ENCODE measurements around the gene NSD1.
A peak's percentile ranks its signal among the peaks of the same experiment; 100 is the strongest.
"Not testable (repeated sequence)": the region's sequence is repeated elsewhere in the genome, so short reads cannot be mapped to it uniquely, and the experiment has no call there.

Gene NSD1

DNA sequence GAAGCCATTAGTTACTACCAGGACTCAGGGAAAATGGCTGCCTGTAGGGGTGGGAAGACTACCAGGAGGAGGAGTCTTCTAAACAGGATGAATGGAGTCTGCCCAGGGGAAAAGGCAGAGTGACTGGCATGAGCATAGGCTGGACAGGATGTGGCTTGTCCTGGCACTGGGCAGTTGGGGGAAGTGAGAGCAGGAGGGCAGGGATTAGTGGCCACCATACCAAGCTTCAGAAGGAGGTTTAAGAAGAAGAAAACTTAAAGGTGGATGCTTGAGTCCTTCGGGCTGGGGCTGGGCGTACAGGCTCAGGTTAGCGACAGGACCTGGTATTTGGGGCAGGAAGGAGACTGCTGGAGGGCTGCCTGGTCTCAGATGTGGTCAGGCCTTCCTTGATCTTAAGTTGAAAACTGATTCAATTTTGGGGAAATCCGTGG, 5.0 kb upstream of the NSD1 start:
- DNase-seq (ENCODE audit: low read depth) = no peak

DNA sequence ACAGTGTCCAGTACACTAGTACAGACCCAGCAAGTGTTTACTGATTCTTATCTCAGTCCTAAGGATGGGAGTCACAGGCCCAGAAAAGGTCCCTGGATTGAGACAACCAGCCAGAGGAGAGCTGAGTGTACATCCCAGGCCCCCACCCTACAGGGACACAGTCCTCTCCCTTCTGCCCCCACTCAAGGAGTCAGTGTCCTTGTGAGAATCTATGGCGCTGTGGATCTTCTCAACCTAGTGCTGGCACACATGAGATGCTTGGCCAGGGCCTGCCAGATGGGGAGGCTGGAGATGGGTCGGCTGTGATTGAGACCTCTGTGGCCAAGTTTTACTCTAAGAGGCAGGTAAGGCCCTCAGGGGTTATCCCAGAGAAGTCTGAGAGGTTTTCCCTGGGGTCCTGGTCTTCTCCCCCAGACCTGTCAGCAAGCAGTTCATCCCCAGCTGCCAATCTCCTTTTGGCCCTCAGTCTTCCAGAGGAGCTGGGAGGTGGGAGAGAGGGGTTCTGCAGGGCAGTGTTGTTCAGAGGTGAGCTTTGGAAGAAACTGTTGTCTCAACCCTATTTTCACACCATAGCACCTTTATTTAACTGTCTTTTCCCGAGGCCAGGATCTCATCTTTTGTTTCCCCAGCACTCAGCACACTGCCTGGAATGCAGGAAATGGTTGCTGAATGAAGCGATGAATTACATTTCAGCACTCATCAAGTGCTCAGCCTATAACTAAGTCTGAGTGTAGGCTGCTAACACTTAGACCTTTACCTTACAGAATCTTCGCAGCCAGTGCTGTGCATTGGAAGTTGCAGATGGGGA, 3.2 kb upstream of the NSD1 start:
- DNase-seq (ENCODE audit: low read depth) = no peak

DNA sequence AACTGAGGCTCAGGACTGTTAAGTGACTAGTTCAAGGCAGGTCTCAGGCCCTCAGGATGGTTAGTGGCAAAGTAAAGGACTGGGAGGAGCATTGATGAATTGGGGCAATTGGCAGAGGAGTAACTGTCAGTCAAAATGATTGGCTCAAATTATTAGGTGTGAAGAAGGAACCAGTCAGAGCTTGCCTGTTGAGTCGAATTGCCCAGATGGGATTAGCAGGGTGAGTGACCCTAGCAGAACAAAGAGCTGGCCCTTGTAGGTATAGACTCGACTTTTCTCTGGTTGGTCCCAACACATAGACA, 2.6 kb upstream of the NSD1 start:
- no peak for DNase-seq (ENCODE audit: low read depth)

DNA sequence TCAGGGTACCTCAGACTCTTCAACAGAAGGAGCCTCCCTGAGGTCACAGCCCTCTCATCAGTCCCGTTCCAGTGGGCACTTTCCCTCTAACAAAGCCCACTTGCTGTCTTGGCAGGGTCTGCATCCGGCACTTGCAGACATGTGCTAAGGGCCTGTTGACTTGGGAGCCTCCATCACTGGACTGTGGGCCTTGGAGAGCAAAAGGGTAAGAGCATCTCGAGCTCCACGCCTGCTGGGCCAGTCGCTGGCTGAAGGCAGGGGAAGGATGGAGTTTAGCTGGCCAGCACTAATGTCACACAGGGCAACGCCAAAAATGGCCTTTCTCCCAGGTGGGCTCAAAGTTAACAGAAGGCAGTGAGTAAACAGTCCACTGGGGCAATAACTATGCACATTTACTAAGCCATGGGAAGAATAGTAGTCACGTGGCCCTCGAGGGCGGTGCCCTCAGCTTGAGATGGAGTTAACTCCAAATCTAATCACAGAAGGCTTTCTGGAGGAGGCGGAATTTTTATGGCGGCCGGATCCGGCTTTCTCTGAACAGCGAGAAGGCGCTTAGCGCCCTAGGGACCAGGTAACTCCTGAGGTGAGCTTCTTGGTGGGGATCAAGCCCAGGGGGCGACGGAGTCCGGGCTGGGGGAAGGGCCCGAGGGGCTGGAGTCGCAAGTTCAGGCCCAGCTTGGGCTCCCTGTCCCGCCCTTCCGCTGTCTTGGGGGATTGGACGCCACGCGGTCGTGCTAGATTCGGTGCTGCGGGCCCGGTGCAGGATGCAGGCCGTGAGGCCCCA, 2.0 kb upstream of the NSD1 start:
- no peak for DNase-seq (ENCODE audit: low read depth)

DNA sequence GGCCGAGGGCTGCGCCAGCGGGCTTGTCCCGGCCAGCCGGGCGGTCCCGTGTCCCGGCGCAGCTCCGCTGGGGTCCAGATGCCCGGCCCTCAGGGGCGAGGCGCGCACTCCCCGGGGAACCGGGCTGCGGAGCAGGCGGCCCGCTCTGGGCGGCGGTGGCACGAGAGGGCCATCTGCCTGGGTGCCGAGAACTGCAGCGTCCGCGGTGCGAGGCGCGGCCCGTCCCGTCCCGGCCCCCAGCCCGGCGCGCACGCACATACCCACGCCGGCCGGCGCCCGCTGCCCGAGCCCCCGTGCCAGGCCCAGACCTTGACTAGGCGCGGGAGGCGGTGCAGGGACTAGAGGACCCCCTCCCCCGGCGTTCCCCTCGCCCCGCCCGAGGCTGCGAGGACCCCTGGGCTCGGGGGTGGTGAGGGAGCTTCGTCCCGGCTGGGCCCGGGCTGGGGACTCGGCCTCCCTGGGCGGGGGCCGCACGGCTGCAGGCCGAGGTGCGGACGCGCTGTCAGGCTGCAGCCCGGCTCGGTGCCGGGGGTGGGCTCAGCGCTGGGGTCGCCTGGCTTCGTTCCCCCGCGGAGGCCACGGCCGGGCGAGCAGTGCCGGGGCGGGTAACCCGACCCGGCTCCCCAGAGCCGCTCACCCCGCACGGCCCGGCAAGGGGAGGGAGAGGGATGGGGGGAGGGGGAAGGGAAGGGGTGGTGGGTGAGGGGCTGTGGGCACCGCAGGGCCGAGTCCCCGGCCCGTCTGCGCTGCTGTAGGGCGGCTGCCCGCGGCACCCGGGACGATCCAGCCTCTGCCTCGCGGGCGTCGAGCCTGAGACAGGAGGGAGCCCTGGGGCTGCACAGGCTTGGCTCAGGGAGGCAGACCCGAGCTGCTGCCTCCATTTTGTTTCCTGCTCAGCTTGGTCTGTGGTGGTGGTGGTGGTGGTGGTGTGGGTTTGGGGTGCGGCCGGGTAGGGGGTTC, 1.2 kb upstream of the NSD1 start:
- peak; percentile 15 for DNase-seq (ENCODE audit: low read depth)

DNA sequence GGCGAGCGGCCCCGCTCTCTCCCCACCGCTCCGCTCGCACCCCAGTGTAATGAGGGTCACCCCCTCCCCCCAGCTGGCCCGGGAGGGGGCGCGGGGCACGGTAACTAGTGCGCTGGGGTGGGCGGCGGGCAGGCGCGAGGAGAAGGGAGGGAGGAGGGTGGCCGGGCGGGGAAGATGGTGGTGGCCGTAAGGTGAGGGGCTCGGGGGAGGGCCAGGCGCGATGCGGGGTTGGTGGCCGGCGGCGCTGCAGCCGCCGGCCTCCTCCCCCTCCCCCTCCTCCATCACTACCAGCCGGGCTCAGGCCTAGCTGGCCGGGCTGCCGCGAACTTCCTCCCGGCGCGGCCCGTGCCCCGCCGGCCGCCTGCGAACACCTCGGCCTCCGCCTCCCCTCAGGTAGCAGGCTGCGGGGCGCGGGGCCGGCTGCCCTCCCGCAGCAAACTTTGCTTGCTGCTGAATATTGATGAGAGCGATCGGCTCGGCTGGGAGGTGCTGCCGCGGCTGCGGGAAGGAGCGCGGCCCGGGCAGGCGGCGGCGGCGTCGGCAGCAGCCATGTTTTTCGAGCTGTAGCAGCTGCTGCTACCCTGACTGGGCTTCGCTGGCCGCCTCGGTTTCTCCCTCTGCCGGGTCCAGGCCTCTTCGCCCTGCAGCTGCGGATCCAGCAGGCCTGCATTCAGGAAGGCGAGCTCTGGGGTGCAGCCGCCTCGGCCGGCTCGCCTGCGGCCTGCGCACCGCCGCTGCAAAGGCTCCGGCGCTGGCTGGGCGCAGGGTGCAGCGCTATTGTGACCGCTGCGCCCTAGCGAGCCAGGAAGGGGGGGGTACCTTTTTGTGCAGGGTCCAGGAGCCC, 502 bp downstream of the NSD1 start:
- peak; percentile 13 for DNase-seq (ENCODE audit: low read depth)

DNA sequence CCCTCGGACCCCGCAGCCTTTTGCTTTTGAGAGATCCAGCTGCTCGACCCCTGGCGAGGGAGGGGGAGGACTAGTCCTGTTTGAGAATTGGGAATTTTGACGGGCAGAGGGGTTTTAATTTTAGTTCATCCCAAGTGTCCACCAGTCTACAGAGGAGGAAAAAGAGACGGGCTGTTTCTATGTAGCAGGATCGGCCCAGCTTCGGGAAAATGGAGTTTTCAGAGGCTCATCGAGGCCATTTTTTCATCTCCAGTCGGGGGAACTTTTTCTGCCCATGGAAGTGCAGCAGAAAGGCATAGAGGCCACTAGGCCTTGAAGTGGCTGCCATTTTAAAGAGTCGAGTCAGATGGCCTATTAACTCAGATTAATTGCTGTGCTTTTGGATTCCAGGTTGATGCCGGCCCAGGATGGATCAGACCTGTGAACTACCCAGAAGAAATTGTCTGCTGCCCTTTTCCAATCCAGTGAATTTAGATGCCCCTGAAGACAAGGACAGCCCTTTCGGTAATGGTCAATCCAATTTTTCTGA, 1.2 kb downstream of the NSD1 start:
- no peak for DNase-seq (ENCODE audit: low read depth)

DNA sequence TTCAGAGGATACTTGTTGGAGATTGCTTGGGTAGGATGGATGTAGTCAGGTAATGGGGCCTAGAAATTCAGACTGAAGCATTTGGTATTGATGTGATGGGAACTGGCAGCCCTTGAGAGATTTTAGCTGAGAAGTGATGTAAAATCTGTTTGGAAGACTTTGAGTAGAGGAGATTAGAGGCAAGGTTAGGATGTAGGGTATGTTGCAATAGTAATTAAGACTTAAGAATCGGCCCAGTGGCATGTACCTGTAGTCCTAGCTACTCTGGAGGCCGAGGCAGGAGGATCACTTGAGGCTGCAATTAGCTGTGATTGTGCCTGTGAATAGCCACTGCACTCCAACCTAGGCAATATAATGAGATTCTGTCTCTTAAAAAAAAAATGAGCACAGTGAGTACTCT, 6.7 kb downstream of the NSD1 start:
- no peak for DNase-seq (ENCODE audit: low read depth)

DNA sequence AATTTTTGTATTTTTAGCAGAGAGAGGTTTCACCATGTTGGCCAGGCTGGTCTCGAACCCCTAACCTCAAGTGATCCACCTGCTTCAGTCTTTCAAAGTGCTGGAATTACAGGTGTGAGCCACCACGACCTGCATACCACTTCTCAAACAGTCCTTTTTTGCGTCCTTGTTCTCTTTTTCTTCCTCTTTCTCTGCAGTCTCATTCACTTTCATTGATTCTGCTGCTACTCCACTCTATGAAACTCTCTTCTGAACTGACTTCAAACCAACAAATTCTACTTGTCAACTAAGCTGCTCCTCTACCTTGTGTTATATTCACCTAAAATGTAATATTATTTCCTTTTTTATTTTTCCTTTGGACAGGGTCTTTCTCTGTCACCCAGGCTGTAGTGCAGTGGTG, 7.9 kb downstream of the NSD1 start:
- no peak for DNase-seq (ENCODE audit: low read depth)

DNA sequence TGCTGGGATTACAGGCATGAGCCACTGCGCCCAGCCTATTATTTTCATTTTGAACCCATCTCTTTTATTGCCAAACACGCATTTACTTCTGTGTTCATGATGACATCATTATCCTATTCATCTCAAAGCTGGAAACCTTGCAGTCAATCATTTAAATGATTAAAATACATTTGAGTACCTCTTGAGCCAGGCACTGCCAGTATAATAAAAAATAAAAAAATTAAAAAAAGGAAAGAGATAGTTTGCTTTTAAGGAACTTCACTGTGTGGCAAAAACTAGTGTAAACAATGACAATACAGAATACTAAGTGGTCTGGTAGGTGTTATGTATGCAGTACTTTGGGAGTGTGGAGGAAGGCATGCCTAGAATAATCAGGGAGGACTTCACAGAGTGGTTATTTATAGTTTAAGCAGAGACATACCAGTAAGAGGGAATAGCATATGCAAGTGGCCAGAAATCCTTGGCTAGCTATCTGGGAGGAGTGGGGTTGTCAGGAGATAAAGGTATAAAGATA, 8.6 kb downstream of the NSD1 start:
- no peak for DNase-seq (ENCODE audit: low read depth)

DNA sequence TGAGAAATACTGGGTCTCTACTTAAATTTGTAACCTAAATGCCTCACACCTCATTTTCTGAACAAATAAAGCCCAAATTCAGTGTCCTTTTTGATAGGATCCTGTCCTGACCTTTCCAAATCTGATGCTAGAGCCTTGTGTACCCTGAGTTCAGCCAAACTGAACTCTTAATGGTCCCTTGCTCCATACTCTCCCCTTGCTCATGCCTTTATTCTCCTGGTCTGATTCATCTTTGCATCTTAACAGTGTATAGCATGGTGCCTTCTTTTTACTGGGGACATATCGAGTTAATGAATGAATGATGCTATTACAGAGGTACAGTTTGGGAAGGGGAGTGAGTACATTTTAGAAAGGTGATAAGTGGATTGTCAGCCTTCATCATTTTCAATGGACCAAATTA, 9.2 kb downstream of the NSD1 start:
- DNase-seq (ENCODE audit: low read depth) = no peak

DNA sequence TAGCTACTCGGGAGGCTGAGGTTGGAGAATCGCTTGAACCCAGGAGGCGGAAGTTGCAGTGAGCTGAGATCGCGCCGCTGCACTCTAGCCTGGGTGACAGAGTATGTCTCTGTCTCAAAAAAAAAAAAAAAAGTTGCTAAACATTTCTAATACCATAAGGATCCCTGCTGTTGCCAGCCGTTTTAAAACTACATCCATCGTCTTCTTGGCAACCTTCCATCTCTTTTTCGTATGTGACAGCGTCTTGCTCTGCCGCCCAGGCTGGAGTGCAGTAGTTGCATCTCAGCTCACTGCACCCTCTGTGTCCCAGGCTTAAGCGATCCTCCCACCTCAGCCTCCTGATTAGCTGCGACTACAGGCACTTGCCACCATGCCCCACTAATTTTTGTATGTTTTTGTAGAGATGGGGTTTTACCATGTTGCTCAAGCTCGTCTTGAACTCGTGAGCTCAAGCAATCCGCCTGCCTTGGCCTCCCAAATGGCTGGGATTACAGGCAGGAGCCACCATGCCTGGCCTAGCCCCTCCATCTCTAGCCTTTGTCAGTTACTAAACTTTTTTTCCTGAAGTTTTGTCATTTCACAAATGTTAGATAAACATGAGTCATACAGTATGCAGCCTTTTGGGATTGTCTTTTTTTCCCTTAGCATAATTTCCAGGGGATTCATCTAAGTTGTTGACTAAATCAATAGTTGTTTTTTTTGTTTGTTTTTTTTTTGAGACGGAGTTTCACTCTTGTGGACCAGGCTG, 13.5 kb downstream of the NSD1 start:
- DNase-seq (ENCODE audit: low read depth) = no peak

DNA sequence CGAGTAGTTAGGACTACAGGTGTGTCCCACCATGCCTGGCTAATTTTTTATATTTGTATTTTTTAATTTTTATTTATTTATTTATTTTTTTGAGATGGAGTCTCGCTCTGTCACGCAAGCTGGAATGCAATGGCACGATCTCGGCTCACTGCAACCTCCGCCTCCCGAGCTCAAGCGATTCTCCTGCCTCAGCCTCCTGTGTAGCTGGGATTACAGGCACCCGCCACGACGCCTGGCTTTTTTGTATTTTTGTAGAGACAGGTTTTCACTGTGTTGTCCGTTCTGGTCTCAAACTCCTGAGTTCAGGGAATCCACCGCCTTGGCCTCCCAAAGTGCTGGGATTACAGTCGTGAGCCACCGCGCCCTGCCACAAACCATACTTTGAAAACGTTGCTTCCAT, 16.5 kb downstream of the NSD1 start:
- not testable (repeated sequence) for DNase-seq (ENCODE audit: low read depth)

DNA sequence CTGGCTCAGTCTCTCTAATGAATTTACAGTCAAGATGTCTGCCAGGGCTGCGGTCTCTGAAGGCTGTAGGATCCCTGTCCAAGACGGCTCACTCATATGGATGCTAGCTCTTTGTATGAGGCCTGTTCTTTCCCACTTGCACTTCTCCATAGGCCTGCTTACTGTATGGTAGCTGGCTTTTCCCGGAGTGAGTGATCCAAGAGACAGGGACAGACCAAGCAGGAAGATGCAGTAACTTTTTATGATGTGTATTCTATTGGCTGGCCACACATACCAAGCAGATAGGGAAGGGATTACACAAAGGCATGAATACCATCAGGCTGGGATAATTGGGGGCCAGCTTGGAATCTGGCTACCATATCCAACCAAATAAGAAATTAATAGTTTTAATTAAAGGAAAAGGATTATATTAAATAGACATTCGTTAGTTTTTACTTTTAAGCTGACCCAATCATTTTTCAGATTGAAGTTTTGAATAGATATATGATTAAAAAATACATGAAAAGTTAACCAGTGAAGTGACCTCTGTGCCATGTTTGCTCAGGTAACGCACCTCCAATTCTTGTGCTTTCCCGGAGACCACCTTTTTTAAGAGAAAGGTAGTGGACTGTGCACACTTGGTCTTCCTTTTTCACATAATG, 20.6 kb downstream of the NSD1 start:
- DNase-seq (ENCODE audit: low read depth) = no peak

DNA sequence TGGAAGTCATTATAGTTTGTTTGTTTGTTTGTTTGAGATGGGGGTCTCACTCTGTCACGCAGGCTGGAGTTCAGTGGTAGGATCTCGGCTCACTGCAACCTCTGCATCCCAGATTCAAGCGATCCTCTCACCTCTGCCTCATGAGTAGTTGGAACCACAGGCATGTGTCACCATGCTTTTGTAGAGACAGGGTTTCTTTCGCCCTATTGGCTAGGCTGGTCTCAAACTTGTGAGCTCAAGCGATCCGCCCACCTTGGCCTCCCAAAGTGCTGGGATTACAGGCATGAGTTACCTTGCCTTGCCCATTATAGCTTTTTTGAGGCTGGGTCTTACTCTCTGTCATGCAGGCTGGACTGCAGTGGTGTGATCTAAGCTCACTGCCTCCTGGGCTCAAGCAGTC, 28.8 kb downstream of the NSD1 start:
- no peak for DNase-seq (ENCODE audit: low read depth)

DNA sequence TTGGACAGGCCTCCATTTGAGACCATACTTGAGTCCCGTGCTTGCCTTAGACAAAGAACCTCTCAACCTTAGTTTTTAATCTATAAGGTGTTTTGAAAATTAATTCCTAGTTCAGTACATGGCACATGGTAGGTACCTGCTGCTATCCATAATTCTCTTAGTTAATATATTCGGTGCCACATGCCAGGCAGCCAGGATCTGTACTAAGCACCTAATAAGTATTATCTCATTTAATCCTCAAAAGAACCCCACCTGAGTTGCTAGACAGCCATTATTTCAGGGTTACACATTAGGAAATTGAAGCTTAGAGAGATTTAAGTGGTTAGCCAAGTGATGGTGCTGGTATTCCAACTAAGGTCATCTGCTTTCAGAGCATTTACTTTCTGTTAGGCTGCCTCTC, 29.9 kb downstream of the NSD1 start:
- DNase-seq (ENCODE audit: low read depth) = no peak

DNA sequence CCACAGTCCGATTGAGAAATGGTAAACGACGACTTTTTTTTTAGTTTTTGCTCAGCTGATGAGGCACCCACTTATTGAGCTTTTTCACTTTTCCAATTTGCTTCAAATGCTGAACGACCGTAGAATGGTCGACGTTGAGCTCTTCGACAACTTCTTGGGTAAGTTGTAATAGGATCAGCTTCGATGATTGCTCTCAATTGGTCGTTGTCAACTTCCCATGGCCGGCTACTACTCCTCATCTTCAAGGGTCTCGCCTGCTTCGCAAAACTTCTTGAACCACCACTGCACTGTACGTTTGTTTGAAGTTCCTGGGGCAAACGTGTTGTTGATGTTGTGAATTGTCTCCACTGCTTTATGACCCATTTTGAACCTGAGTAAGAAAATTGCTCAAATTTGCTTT, 35.7 kb downstream of the NSD1 start:
- no peak for DNase-seq (ENCODE audit: low read depth)

DNA sequence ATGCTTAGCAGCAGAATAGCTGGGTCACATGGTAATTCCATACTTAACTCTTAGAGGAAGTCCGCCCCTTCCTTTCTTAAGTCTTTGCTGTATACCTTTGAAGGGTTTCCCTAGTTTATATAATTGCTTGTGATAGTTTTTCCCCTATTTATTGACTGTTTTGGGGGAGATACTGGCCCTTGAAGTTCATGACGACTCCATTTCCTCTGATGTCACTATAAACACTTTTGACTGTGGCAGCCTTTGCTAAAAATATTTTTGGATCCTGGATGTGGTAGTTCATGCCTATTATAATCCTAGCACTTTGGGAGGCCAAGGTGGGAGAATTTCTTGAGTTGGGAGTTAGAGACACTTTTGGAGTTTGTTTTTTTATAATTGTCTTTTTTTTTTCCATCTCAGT, 38.4 kb downstream of the NSD1 start:
- no peak for DNase-seq (ENCODE audit: low read depth)

DNA sequence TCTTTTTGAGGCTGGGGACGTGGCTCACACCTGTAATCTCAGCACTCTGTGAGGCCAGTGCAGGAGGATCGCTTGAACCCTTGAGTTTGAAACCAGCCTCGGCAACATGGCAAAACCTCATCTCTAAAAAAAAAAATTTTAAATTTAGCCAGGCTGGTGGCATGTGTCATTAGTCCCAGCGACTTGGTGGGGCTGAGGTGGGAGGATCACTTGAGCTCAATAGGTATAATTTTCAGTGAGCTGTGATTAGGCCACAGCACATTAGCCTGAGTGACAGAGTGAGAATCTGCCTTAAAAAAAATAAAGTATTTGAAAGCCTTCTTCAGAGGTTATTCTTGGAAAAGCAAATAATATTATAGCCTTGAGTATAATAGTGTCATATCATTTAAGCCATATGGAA, 41.8 kb downstream of the NSD1 start:
- DNase-seq (ENCODE audit: low read depth) = no peak

DNA sequence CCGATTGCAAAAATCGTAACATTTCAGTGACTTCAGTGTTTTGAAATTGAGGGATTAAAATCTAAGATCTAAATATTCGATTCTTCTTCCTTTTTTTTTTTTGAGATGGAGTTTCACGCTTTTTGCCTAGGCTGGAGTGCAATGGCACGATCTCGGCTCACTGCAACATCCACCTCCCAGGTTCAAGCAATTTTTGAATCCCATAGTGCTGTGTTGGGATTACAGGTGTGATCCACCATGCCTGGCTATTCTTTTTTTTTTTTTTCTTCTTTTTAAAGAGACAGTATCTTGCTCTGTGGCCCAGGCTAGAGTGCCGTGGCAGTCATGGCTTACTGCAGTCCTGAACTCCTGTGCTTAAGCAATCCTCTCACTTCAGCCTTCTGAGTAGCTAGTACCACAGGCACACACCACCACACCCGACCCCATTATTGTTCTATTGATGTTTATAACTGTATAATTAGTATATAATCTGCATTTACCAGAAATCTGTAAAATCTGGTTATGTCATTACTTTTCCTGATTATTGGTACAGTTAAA, 42.7 kb downstream of the NSD1 start:
- DNase-seq (ENCODE audit: low read depth) = no peak

Measured in stimulated activated CD4-positive, alpha-beta T cell treated with anti-CD3 and anti-CD28 coated beads, Interleukin-2, amount 100 ng/mL, for 4 hours (primary cell).